GOT3 (cell line): ENCODE data around the gene DDN.

Experiments used
- DNase-seq: peaks from one replicate; lab custom pipeline; 2025; ENCODE audit warnings: mixed read lengths; lab: John Stamatoyannopoulos, UW

Gene DDN

GRCh38 chr12:49031573-49032161, 32.5 kb upstream of the DDN start:
- DNase-seq: no peak

- DNase-seq: no peak
Measured at GRCh38 chr12:49030714-49031572, 31.8 kb upstream of the DDN start.

- no peak for DNase-seq
Measured at GRCh38 chr12:49030119-49030518, 30.9 kb upstream of the DDN start.

- DNase-seq: no peak
Measured at GRCh38 chr12:49028666-49029275, 29.6 kb upstream of the DDN start.

GRCh38 chr12:49027846-49028555, 28.8 kb upstream of the DDN start:
- no peak for DNase-seq

GRCh38 chr12:49026678-49027480, 27.7 kb upstream of the DDN start:
- no peak for DNase-seq

GRCh38 chr12:49026101-49026500, 26.9 kb upstream of the DDN start:
- no peak for DNase-seq

DNA sequence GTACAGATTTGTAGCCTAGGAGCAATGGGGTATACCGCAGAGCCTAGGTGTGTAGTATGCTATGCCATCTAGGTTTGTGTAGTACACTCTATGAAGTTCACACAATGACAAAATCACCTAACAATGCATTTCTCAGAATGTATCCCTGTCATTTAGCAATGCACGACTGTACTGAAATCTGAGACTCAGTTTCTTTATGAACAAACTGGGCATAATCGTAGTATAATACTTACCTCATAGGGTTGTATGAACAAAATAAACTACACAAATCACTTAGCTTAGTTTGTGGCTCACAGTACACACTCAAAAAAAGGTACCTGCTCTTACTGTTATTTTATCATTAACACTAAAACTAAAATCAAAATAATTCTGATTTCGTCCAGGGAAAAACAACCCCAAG, 26.3 kb upstream of the DDN start:
- no peak for DNase-seq

GRCh38 chr12:49024543-49024942, 25.4 kb upstream of the DDN start:
- DNase-seq: no peak

- no peak for DNase-seq
Measured at GRCh38 chr12:49023812-49024211, 24.6 kb upstream of the DDN start.

- no peak for DNase-seq
Measured at GRCh38 chr12:49022558-49023178, 23.5 kb upstream of the DDN start.

GRCh38 chr12:49021292-49021915, 22.2 kb upstream of the DDN start:
- DNase-seq: no peak

GRCh38 chr12:49020441-49020840, 21.3 kb upstream of the DDN start:
- DNase-seq: no peak

DNA sequence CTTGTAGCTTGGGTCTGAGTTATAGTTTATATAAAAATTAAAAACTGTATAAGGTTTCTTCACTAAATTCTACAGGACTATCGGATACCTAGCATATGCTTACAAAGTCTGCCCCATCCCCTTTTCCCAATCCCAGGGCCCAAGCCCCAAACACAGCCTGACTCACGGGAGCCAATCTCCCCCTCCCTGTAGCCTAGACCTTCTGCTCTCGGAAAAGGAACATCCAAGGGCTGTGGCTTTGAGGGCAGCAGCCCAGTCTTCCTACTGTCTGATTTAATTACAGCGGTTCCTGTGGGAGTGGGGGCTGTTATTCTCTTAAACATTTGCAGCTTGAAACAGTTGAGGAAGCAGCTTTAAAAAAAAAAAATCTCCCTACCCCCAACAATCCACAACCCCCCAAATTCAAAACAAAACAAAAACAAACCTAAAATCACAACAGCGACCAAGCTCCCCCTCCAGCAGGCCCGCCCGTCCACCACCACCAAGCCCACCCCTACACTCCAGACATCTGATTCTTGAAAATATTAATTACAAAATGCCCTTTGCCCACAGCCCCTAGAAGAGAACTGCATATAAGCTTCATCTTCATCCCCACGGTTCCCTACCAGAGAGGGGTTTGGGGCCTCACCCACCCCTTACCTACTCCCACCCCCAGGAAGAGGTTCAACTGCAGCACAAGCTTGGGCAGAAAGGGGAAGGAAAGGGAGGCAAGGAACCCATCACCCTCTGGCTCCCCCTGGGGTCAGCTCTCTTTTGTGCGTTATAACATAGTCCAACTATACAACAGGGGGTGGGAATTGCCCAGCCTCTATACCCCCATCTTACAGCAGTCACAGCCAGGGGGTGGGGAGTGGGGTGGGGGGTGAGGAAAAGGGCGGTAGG, 20.5 kb upstream of the DDN start:
- DNase-seq: no peak

- no peak for DNase-seq
Measured at GRCh38 chr12:49019120-49019430, 19.9 kb upstream of the DDN start.

- peak; percentile 83 for DNase-seq
Measured at GRCh38 chr12:49018261-49019119, 19.3 kb upstream of the DDN start, which contains the start of gene PRKAG1. Gene PRKAG1, minus strand, starts transcription at chr12:49018776. Its CDS starts 36 bp downstream, at chr12:49018740.

DNA sequence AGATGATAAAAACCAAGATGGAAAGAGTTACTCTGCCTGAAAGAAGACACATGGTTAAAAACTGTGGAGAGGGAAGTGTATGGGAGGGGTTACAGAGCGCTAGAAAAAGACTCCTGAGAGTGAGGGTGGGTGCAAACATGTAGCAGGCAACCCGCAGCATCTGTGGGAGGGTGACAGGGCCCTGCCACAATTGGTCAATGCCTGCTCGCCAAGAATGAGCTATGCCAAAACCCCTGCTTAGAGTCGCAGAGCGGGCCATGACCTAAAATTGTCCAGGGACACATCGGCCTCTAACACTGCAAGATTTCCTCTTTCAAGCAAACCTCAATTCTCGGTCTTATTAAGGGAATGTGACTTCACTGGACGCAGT, 18.7 kb upstream of the DDN start:
- DNase-seq: no peak

GRCh38 chr12:49015196-49015595, 16.0 kb upstream of the DDN start:
- no peak for DNase-seq

DNA sequence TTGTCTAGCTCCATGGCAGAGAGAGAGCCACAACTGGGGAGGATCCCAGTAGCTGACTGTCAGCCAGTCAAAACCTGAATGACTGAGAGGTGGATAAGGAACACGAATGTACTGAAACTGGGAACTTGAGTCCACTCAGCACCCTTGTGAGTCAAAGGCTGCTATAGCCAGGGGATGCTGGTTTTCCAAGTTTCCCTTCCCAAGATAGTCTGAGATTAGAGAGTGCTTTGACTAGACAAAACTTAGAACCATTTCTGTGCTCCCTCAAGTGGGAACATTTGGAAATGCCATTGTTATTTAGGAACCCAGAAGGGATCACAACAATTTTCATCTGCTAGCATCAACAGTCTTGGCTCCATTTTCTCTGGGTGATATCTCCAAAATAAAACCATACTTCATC, 15.4 kb upstream of the DDN start:
- no peak for DNase-seq
